Endodermal cell (in vitro differentiated cells): ENCODE results near the gene WT1. TPM values are rescaled to one million over a fixed set of nuclear protein-coding genes. Genes with fewer than 3 reads are reported as not detected.

Experiments used
- DNase-seq: peaks from one replicate; pipeline ENCODE4 v3.0.0-alpha.2; 2017
- H3K27ac ChIP-seq: 2 replicates; pipeline ENCODE4 v1.5.1; 2013; ENCODE audit warnings: mild to moderate bottlenecking, low read depth, low read length, moderate library complexity
- H3K27me3 ChIP-seq: 2 replicates; pipeline ENCODE4 v1.6.1; 2013; ENCODE audit warnings: mild to moderate bottlenecking, low read length, moderate library complexity; ENCODE audit not compliant: insufficient read depth, control insufficient read depth, poor library complexity, severe bottlenecking
- H3K36me3 ChIP-seq: 2 replicates; pipeline ENCODE4 v1.7.0; 2013; ENCODE audit warnings: mild to moderate bottlenecking, low read length, moderate library complexity; ENCODE audit not compliant: control insufficient read depth, insufficient read depth
- H3K4me1 ChIP-seq: one replicate; pipeline ENCODE4 v1.7.0; 2013; ENCODE audit warnings: low read length; ENCODE audit not compliant: control insufficient read depth, insufficient read depth
- H3K4me3 ChIP-seq: 2 replicates; pipeline ENCODE4 v1.5.1; 2013; ENCODE audit warnings: mild to moderate bottlenecking, low read length, moderate library complexity
- H3K9ac ChIP-seq: 2 replicates; pipeline ENCODE4 v1.6.1; 2013; ENCODE audit warnings: mild to moderate bottlenecking, low read length, moderate library complexity; ENCODE audit not compliant: poor library complexity, severe bottlenecking; ENCODE audit errors: extremely low read depth
- H3K9me3 ChIP-seq: 2 replicates; pipeline ENCODE4 v1.6.1; 2013; ENCODE audit warnings: mild to moderate bottlenecking, low read length, moderate library complexity; ENCODE audit not compliant: control insufficient read depth
- H3K27ac Mint-ChIP-seq: 2 replicates; pipeline ENCODE4 v1.8.0; 2020; ENCODE audit warnings: mixed read lengths
- H3K27me3 Mint-ChIP-seq: 2 replicates; pipeline ENCODE4 v1.8.0; 2021; ENCODE audit warnings: mild to moderate bottlenecking, mixed read lengths; ENCODE audit not compliant: insufficient read depth
- H3K36me3 Mint-ChIP-seq: 2 replicates; pipeline ENCODE4 v1.8.0; 2020; ENCODE audit warnings: low read depth, mixed read lengths
- H3K4me1 Mint-ChIP-seq: 2 replicates; pipeline ENCODE4 v1.8.0; 2020; ENCODE audit warnings: mixed read lengths
- H3K4me3 Mint-ChIP-seq: 2 replicates; pipeline ENCODE4 v1.8.0; 2020; ENCODE audit warnings: mild to moderate bottlenecking, moderate library complexity, mixed read lengths
- H3K9me3 Mint-ChIP-seq: 2 replicates; pipeline ENCODE4 v1.8.0; 2020; ENCODE audit warnings: mild to moderate bottlenecking, mixed read lengths
- WGBS, 2 experiments: methylation state at CpG; one replicate each; pipeline versions ENCODE4 v1.1.5 to v1.1.7; 2013; ENCODE audit warnings: missing lambda C conversion rate in 2 of 2, mixed read lengths in 1 of 2; ENCODE audit not compliant: insufficient coverage in 1 of 2, insufficient read length in 1 of 2; 5-methylcytosine and 5-hydroxymethylcytosine counted together
- total RNA-seq, 2 donors: library from RNA; stranded (reverse); fragmentation: NEBNext Ultra II Directional in 1 of 2; extraction: Animal tissue kit (Norgen Biotek cat#: 25700) in 1 of 2; gene quantifications; 2 replicates in 1 of 2; 3 replicates in 1 of 2; pipeline ENCODE4 v1.2.1, GENCODE V29; 2021
- TF ChIP-seq, protein P1 (sequence below): fragments of 200-600 bp; sonication (generic); conservative IDR thresholded peaks from 2 replicates; pipeline ENCODE4 v1.5.0; 2021; ENCODE audit warnings: antibody characterized with exemption, mild to moderate bottlenecking

The WT1 gene
- total RNA-seq, 2 donors from 2014 or later = 0.51 TPM; not detected in 1

GRCh38 chr11:32405592-32405991, 29.7 kb downstream of the WT1 start:
- Histone ChIP-seq H3K9me3 (no peaks in the 10 kb centered on the region), H3K4me1 (no peaks in the 10 kb centered on the region), H3K4me3 (no peak overlapping the region), H3K9ac (no peak overlapping the region), H3K27ac (no peak overlapping the region), H3K36me3 (no peaks in the 10 kb centered on the region), H3K27me3 (no peaks in the 10 kb centered on the region)
- Mint-ChIP-seq H3K27me3 (peaks cover under 1% of the 10 kb centered on the region), H3K4me1 (no peaks in the 10 kb centered on the region), H3K27ac (no peak overlapping the region), H3K4me3 (no peak overlapping the region), H3K36me3 (no peaks in the 10 kb centered on the region), H3K9me3 (no peaks in the 10 kb centered on the region)
- TF ChIP-seq, protein P1, sequence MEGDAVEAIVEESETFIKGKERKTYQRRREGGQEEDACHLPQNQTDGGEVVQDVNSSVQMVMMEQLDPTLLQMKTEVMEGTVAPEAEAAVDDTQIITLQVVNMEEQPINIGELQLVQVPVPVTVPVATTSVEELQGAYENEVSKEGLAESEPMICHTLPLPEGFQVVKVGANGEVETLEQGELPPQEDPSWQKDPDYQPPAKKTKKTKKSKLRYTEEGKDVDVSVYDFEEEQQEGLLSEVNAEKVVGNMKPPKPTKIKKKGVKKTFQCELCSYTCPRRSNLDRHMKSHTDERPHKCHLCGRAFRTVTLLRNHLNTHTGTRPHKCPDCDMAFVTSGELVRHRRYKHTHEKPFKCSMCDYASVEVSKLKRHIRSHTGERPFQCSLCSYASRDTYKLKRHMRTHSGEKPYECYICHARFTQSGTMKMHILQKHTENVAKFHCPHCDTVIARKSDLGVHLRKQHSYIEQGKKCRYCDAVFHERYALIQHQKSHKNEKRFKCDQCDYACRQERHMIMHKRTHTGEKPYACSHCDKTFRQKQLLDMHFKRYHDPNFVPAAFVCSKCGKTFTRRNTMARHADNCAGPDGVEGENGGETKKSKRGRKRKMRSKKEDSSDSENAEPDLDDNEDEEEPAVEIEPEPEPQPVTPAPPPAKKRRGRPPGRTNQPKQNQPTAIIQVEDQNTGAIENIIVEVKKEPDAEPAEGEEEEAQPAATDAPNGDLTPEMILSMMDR = no peak
- 95 to 100% methylated on average over 2 to 4 of the region's 4 CpGs for WGBS, 2 experiments
- DNase-seq = no peak

- H3K9me3 ChIP-seq = no peaks in the 10 kb centered on the region
These were observed 32.5 kb downstream of the WT1 start for GRCh38 chr11:32402836-32403235.

GRCh38 chr11:32400670-32401369, 34.5 kb downstream of the WT1 start:
- Mint-ChIP-seq H3K9me3 (no peaks in the 10 kb centered on the region), H3K4me3 (no peak overlapping the region), H3K36me3 (no peaks in the 10 kb centered on the region), H3K27me3 (peaks cover 12% of the 10 kb centered on the region), H3K4me1 (peaks cover 7% of the 10 kb centered on the region), H3K27ac (no peak overlapping the region)
- H3K27me3 ChIP-seq = no peaks in the 10 kb centered on the region
- TF ChIP-seq, protein P1 = no peak
- no peaks in the 10 kb centered on the region for H3K4me1 ChIP-seq
- no peaks in the 10 kb centered on the region for H3K36me3 ChIP-seq
- H3K9ac ChIP-seq = no peak overlapping the region
- no peak overlapping the region for H3K27ac ChIP-seq
- H3K4me3 ChIP-seq = no peak overlapping the region
- DNase-seq = no peak
- no peaks in the 10 kb centered on the region for H3K9me3 ChIP-seq
- 82 to 91% methylated on average over 4 to 5 of the region's 5 CpGs for WGBS, 2 experiments

More at GRCh38 chr11:32402836-32403235, 32.5 kb downstream of the WT1 start:
- 86% methylated on average over 2 of the region's 2 CpGs; no CpG with 5 or more reads in 1 of the 2 experiments for WGBS, 2 experiments
- Histone ChIP-seq H3K4me3 (no peak overlapping the region), H3K9ac (no peak overlapping the region), H3K4me1 (no peaks in the 10 kb centered on the region), H3K36me3 (no peaks in the 10 kb centered on the region), H3K27me3 (no peaks in the 10 kb centered on the region), H3K27ac (no peak overlapping the region)
- Mint-ChIP-seq H3K4me3 (no peak overlapping the region), H3K4me1 (peaks cover 7% of the 10 kb centered on the region), H3K9me3 (no peaks in the 10 kb centered on the region), H3K27me3 (peaks cover 12% of the 10 kb centered on the region), H3K36me3 (no peaks in the 10 kb centered on the region), H3K27ac (no peak overlapping the region)
- no peak for DNase-seq
- TF ChIP-seq, protein P1 = no peak
